Measurements from ENCODE around the gene HLA-B. TPM values are rescaled to one million over a fixed set of nuclear protein-coding genes. Genes with fewer than 3 reads are reported as not detected.
"Not testable (repeated sequence)": the region's sequence is repeated elsewhere in the genome, so short reads cannot be mapped to it uniquely, and the experiment has no call there.

The HLA-B gene
- 990 TPM for total RNA-seq

DNA sequence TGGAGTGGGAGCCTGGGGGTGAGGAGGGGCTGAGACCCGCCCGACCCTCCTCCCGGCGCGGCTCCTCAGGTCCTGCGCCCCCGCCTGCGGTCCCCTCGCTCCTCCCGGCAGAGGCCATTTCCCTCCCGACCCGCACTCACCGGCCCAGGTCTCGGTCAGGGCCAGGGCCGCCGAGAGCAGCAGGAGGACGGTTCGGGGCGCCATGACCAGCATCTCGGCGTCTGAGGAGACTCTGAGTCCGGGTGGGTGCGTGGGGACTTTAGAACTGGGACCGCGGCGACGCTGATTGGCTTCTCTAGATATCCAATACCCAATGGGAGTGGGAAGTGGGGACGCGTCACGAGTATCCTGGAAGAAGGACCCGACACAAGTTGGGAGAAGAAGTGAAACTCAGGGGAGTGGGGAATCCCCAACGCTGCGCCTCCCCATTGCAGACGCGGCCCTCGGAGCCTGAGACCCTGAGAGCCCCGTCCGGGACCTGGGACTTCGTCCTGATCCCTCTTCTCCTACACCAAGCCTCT, at the start of gene HLA-B:
Gene HLA-B, minus strand, starts transcription at position 234 of the 521 bp plus-strand sequence. Its CDS starts 21 bp downstream, at position 213.
- intact Hi-C loops (cut with DNase I) = no loop called here
- peak; percentile 98 for ATAC-seq
- DNase-seq (ENCODE audit: low spot score) = peak; percentile 88

DNA sequence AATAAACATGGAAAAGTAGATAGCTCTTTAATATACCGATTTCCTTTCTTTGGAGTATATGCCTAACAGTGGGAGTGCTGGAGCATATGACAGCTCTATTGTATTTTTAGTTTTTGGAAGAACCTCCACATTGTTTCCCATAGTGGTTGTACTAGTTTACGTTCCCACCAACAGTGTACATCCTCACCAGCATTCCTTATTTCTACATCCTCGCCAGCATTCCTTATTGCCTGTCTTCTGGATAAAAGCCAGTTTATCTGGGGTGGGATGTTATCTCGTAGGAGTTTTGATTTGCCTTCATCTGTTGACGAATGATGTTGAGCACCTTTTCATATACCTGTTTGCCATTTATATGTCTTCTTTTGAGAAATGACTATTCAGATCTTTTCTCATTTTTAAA, 49.0 kb upstream of the HLA-B start:
- ATAC-seq (no peak), DNase-seq (ENCODE audit: low spot score) (no peak)
- intact Hi-C loops (cut with DNase I) = no loop called here

DNA sequence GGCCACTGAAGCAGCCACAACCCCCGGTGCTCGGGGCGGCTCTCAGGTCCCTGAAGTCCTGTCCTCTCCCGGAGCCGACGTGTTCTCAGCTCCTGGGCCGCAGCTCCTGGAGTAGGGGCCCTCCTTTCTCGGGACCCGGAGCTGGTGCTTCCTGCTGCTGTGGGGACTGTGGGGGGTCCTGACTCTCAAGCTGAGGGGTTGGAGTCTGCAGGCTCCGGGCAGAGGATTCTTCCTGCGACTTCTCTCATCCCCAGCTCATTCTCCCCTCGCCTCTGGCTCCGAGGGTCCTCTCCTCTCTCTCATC, 47.0 kb upstream of the HLA-B start:
- intact Hi-C loops (cut with DNase I); ATAC-seq; DNase-seq (ENCODE audit: low spot score): not testable (repeated sequence)

DNA sequence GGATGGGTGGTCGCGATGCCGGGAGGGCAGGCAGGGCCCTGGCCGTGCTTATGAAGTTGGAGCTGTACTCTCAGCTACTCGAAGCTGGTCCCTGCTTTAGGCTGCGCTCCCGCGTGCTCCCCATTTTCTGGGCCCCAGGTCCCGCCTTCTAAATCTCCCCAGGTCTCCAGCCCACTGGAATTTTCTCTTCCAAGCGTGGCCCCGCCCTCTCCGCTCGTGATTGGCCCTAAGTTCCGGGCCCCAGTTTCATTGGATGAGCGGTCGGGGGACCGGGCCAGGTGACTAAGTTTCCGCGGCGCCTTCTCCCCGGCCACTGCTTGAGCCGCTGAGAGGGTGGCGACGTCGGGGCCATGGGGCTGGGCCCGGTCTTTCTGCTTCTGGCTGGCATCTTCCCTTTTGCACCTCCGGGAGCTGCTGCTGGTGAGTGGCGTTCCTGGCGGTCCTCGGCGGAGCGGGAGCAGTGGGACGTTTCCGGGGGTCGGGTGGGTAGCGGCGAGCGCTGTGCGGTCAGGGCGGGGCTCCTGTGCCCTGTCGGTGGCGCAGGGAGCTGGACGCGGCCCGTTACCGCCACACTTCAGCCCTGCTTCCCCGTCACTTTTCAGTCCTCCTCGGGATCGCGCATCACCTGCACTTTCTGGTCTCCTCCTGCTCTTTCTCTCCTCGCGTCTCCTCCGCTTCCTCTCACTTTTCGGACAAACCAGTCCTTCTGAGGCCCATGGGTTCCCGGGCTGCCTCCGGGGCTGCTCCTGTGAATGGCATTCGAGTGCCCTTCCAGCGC, 46.5 kb upstream of the HLA-B start, which contains the start of gene MICA:
Gene MICA, plus strand, starts transcription at position 313 of the 778 bp plus-strand sequence. Its CDS starts 38 bp downstream, at position 351.
- ATAC-seq (peak; percentile 79), DNase-seq (ENCODE audit: low spot score) (peak; percentile 93)
- intact Hi-C loops (cut with DNase I) = no loop called here

DNA sequence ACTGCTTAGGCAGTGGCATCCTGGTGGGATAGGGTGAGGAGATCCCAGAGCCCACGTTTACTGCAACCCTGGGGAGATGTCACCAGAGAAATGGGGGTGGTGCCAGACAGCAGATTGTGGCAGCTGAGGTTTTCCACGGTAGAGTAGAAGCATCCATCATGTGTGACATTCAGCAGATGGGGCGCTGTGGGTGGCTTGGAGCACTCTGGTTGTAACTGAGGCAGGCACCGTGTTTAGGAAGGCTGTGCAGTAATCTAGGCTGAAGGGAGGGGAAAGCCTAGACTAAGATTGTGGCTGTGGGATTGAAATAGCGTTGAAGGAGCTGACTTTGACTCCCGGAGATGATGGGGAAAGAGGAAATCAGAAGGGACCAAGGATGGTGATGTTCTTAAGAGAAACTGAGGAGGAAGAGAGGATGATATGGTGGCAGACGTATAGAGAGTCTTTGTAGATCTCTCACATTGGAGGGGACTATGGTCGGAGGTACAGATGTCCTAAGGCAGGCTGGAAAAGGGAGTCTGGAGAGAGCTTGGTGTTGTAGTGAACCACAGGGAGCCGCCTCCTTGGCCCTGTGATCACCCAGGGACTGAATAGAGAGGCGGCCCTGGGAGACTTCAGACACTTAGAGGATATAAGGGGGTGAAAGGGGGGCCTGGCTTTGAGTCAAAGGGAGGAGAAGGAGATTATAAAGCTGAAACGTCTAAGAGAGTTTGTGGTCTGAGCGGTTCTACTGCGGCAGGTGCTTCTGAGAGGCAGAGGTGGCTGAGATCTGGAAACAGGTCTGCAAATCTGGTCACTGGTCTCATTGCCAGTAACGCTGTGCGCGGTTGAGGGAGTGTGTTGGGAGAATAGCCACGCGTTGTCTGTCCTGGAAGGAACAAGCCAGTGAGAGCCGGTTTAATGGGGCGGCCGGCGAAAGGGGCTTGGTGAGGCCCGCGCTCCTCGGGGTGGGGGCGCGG, 45.6 kb upstream of the HLA-B start:
- ATAC-seq = peak; percentile 2
- DNase-seq (ENCODE audit: low spot score) = no peak
- intact Hi-C loops (cut with DNase I) = no loop called here

DNA sequence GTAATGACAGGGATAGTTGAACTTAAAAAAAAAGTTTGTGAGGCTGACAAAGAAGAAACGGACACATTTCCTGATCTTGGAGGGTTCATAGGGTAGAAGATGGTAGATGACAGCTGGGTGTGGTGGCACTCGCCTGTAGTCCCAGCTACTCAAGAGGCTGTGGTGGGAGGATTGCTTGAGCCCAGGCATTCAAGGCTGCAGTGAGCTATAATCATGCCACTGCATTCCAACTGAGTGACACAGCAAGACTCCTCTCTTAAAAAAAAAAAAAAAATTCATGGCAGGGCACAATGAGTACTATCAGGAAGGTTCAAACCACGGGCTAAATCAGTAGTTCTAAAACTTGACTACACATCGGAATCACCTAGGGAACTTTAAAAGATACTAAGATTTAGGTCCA, 44.4 kb upstream of the HLA-B start:
- DNase-seq (ENCODE audit: low spot score) = no peak
- no peak for ATAC-seq
- intact Hi-C loops (cut with DNase I) = no loop called here

DNA sequence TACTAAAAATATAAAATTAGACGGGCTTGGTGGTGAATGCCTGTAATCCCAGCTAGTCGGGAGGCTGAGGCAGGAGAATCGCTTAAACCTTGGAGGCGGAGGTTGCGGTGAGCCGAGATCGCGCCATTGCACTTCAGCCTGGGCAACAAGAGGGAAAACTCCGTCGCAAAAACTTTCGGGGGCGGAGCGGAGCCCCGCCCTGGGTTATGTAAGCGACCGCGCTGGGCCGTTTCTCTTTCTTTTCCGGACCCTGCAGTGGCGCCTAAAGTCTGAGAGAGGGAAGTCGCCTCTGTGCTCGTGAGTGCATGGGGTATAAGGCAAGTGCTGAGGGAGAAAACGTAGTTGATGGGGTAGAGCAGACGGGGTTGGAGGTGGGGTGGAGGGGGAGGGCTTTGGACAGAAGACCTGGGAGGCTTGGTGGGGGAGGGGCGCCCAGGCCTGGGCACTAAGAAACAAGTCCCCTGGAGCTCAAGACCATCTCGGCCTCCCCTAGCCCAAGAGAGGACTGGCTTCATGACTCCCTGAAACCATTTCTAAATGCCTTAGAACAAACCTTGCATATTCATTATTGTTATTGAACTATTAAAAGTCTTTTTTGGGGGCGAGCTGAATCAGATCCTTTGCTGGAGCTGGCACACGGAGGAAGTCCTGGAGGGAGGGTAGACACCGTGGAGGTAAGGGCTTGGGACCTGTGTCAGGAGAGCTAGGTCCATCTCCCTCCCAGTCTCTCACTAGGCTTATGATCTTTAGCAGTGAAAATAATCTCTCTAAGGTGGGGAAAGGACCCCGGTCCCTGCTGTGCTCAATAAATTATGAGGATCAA, 43.7 kb upstream of the HLA-B start:
- ATAC-seq = peak; percentile 84
- intact Hi-C loops (cut with DNase I) = no loop called here
- DNase-seq (ENCODE audit: low spot score) = peak; percentile 91

DNA sequence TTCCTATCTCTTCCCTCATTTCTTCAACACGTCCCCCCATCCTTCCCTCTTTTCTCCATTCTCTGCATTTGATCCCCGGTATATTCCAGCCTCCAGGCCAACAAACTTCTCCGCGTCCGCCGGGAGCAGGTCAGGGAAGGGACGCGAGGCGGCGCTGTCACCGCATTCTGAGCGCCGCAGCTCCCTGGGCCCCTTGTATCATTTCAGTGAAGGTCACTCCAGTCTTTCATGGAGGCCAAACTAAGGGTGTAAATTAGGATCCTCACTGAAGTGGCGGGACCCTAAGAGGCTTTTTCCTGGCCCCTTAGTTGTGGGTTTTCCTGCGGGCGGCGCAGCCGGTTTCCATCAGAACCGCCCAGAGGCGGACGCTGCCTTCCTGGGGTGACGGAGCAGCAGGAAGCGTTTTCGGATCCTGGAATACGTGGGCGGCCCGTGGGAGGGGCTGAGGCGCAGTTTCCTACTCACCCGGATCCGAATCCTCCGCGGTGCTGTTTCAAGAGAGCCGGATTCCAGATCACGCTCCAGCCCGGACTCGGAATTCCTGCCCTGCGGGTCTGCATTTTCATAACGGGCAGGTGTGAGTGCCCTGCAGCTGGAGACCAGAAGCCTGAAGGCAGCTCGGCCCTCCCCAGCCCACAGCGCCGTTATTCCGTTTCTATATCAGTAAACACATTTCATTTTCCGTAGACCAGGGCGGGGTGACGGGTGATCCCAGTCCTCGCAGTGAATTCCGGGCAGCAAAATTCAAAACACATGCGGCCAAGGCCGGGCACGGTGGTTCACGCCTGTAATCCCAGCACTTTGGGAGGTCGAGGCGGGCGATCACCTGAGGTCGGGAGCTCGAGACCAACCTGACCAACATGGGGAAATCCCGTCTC, 42.8 kb upstream of the HLA-B start:
- DNase-seq (ENCODE audit: low spot score) = peak; percentile 96
- peak; percentile 95 for ATAC-seq
- intact Hi-C loops (cut with DNase I) = loop anchor here (5.0 kb wide), 1 partner anchor 42 kb away; no protein-coding TSS in a partner anchor

DNA sequence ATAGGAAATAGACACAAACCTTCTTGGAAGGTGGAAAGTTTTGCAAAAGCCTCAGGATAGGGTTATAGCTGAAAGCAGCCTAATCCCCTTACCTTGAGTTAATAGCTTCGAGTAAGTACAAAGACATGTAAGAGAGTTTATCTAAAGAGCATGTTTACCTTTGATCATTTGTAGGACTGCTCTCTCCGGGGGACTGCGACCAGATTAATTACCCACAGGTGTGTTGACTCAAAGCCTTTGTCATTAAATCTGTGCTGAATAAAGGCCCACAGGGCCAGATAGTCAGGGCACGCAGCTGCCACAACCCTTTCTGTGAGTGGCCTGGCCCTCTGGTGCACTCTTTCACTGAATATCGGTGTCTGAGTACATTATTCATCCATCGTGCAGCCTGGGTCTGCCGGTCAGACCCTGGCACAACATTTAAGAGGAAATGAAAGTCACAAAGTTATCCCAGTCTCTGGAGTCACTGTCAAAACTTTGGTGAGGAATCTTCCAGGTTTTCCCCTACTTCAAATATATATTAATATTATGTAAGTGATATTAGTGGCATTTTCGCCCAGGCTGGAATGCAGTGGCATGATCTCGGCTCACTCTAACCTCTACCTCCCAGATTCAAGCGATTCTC, 41.0 kb upstream of the HLA-B start:
- ATAC-seq (no peak), DNase-seq (ENCODE audit: low spot score) (no peak)
- intact Hi-C loops (cut with DNase I) = loop anchor here (5.0 kb wide), 1 partner anchor 44 kb away; no protein-coding TSS in a partner anchor

DNA sequence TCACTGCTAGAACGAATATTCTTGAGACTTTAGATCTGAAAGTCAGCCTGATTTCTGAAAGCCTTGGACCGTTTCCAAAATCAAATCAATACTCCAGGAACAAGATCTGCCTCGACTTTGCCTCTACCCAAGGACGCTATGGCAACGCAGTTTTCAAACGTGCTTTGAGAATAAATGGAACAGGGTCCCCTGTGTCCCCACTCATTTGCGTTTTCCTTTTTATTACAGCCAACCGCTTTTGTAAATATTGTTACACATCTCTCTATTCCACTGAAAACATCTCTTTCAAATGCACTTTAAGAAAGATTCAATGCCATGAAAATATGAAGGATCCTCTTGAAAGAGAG, 40.1 kb upstream of the HLA-B start:
- not testable (repeated sequence) for ATAC-seq; DNase-seq (ENCODE audit: low spot score)
- intact Hi-C loops (cut with DNase I) = loop anchor here (5.0 kb wide), 1 partner anchor 45 kb away; no protein-coding TSS in a partner anchor

DNA sequence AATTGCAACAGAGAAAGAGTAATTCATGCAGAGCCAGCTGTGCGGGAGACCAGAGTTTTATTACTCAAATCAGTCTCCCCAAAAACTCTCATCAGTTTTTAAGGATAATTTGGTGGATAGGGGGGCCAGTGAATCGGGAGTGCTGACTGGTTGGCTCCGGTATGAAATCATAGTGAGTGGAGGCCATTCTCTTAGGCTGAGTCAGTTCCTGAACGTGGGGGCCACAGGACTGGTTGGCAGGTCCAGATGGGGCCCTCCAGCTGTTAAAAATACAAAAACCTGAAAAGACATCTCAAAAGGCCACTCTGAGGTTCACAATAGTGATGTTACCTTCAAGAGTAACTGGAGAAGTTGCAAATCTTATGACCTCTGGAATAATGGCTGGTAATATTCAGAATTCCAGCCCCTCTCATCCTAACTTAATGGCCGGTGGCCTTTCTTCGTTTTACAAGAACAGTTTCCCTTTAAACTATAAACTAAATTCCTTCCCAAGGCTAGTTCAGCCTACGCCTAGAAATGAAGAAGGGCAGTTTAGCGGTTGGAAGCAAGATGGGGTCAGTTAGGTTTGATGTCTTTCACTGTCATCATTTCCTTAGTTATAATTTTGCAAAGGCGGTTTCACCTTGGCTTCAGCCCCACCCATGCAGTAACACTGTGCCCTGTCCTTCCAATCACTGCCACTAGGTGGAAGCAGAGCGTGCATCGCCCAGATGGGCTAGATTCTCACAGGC, 39.6 kb upstream of the HLA-B start:
- intact Hi-C loops (cut with DNase I) = loop anchor here (5.0 kb wide), 1 partner anchor 46 kb away; no protein-coding TSS in a partner anchor
- DNase-seq (ENCODE audit: low spot score) (peak; percentile 93), ATAC-seq (peak; percentile 50)

DNA sequence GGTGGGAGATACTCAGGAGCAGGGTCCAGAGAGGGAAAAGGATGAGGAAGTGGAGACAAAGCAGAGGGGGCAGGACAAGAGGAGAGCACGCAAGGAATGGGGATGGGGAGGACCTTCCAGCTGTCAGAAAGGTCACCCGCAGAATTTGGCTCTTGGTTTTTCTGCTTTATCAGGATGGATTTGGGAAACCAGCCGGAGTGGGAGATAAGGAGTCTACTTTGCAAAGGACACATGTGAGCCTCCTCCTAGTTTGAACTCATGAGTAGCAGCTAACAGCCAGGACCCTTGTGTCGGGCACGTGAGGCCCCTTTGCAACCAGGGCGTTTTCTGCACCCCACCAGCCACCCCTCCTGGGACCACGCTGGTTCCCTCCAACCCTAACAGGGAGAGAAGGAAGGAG, 38.9 kb upstream of the HLA-B start:
- intact Hi-C loops (cut with DNase I) = loop anchor here (5.0 kb wide), 1 partner anchor 46 kb away; no protein-coding TSS in a partner anchor
- peak; percentile 27 for DNase-seq (ENCODE audit: low spot score)
- ATAC-seq = no peak

DNA sequence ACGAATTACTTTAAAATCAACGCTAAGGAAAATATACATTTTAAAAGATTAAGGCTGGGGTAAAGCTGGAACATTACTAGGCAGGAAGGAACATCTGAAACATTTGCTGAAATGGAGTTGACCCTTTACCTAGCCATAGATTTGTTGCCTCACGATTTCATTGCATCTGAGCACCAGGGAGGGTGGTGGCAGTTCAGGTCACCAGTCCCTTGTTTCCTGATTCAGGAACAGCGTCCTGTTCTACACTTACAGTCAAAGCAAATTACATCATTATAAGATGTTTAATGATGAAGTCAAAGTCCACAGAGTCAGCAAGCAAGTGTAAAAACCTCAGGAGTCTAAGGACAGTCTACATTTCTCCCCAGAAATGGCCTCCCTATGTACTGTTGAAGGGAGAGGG, 37.4 kb upstream of the HLA-B start:
- intact Hi-C loops (cut with DNase I) = no loop called here

DNA sequence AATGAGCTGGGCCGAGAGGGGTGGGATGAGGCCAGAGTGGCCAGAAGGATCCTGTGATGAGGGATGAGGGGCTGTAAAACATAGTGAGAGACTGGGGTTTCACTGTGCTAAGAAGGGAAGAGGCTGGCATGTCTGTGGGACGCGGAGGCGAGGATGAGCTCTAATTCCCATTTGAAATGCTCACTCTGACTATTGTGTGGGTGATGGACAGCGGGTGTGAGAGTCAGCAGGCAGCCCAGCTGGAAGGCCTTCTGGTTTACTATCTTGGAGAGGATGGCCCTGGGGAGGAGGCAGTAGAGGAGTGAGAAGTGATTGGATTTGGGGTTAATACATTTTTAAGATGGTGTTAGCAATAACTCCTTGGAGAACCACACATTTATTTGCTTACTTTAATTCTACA, 37.0 kb upstream of the HLA-B start:
- intact Hi-C loops (cut with DNase I) = no loop called here
- no peak for DNase-seq (ENCODE audit: low spot score)

More for the DNA sequence above, 37.4 kb upstream of the HLA-B start:
- DNase-seq (ENCODE audit: low spot score) (no peak), ATAC-seq (no peak)

DNA sequence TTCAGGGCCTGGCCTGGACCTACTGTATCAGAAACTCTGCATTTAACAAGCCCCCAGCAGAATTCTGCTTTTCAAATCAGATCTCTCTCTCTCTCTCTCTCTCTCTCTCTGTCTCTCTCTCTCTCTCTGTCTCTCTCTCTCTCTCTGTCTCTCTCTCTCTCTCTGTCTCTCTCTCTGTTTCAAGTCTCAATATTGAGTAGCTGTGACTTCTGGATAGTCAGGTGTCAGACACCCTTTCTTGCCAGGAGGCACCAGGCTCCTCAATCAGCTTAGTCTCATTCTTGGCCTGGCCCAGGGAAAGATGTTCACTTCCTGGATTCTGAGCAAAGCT, 32.8 kb upstream of the HLA-B start:
- not testable (repeated sequence) for ATAC-seq
- intact Hi-C loops (cut with DNase I) = loop anchor here (5.0 kb wide), 1 partner anchor 98 kb away; no protein-coding TSS in a partner anchor

More for the DNA sequence above, 37.0 kb upstream of the HLA-B start:
- no peak for ATAC-seq

More for the DNA sequence above, 32.8 kb upstream of the HLA-B start:
- not testable (repeated sequence) for DNase-seq (ENCODE audit: low spot score)
